Psoas muscle (tissue), 8 donors: Measurements from ENCODE around the gene CHRM5. TPM values are rescaled to one million over a fixed set of nuclear protein-coding genes. Genes with fewer than 3 reads are reported as not detected.
"Not testable (repeated sequence)": the region's sequence is repeated elsewhere in the genome, so short reads cannot be mapped to it uniquely, and the experiment has no call there.

Experiments
- ATAC-seq, 4 donors: fragments of 200-7000 bp; cut with Tn5 transposase; one replicate each; pipeline ENCODE4 v1.9.1; 2020; ENCODE audit warnings: moderate library complexity in 3 of 4, mild to moderate bottlenecking in 2 of 4
- DNase-seq, 2 donors: peaks; one replicate each; pipeline ENCODE4 v3.0.0-alpha.2; 2020
- H3K27ac ChIP-seq: fragments of 200-600 bp; one replicate; pipeline ENCODE4 v1.8.0; 2022
- H3K27me3 ChIP-seq, 3 donors: fragments of 200-600 bp in 1 of 3; one replicate each; pipeline versions ENCODE4 v1.6.1 to v1.8.0; 2013 to 2022; ENCODE audit warnings: low read length in 2 of 3, mild to moderate bottlenecking in 2 of 3, moderate library complexity in 1 of 3; ENCODE audit not compliant: insufficient read depth in 3 of 3
- H3K36me3 ChIP-seq, 2 donors: fragments of 200-600 bp in 1 of 2; one replicate each; pipeline versions ENCODE4 v1.6.1 to v1.8.0; 2013 to 2022; ENCODE audit warnings: low read depth in 1 of 2, mild to moderate bottlenecking in 1 of 2, moderate library complexity in 1 of 2; ENCODE audit not compliant: insufficient read depth in 1 of 2
- H3K4me1 ChIP-seq: fragments of 200-600 bp; one replicate; pipeline ENCODE4 v1.8.0; 2022
- H3K4me3 ChIP-seq: fragments of 200-600 bp; one replicate; pipeline ENCODE4 v1.8.0; 2022; ENCODE audit warnings: mild to moderate bottlenecking
- H3K9me3 ChIP-seq: fragments of 200-600 bp; one replicate; pipeline ENCODE4 v1.8.0; 2022
- CTCF ChIP-seq: fragments of 200-600 bp; IDR thresholded peaks from one replicate; pipeline ENCODE4 v1.8.0; 2022; ENCODE audit warnings: antibody characterized with exemption
- WGBS, 3 donors: extraction: QIAGEN DNeasy Blood & Tissue Kit; methylation state at CpG; one replicate each; pipeline versions ENCODE4 v1.1.6 to v1.1.7; 2013; 5-methylcytosine and 5-hydroxymethylcytosine counted together
- intact Hi-C, 2 donors: fragments of 100-400 bp; cut with DNase I; formaldehyde crosslinking; loops; one replicate each; pipeline versions ENCODE4 v1.11.0 to v1.14.2; 2022
- polyA plus RNA-seq, 3 donors: library from polyadenylated mRNA; stranded (reverse); fragments of 200-250 nt; gene quantifications; one replicate each; pipeline ENCODE4 v1.2.3, GENCODE V29; 2013
- total RNA-seq, 4 donors: library from RNA; stranded (reverse); fragmentation: NEBNext Ultra II Directional in 2 of 4; extraction: Animal tissue kit (Norgen Biotek cat#: 25700) in 2 of 4; gene quantifications; one replicate each; pipeline versions ENCODE4 v1.2.1 to v1.2.4, GENCODE V29; 2021 to 2023
- donor health status: healthy with polysubstance abuse.
- donor health status: DM: no; HTN: no; CAD: no; lungs with moderate emphysema.
- donor health status: Bipolar disorder and iron deficiency.
- donor health status: healthy.
- donor health status: DM: yes; HTN: yes; CAD: no.
- donor health status: DM: no; HTN: no; CAD: no.
- donor health status: DM: no; HTN: no; CAD: no.
- donor health status: DM: yes; HTN: yes; CAD: no.

The CHRM5 gene
- total and polyA plus RNA-seq, 7 donors, result under 0.01 to 0.04 TPM; not detected in 5

- Histone ChIP-seq H3K27ac (no peak overlapping the region), H3K4me3 (no peak overlapping the region), H3K9me3 (no peaks in the 10 kb centered on the region), H3K4me1 (no peaks in the 10 kb centered on the region), H3K27me3 (no peaks in the 10 kb centered on the region), H3K36me3 (no peaks in the 10 kb centered on the region)
- no peak for ATAC-seq
- no peak for DNase-seq
- WGBS, 3 donors, result 69 to 77% (median 73%) methylated on average over 10 of the region's 10 CpGs
- intact Hi-C loops, result no loop called here
- no peak for TF ChIP-seq CTCF
Measured at GRCh38 chr15:34047893-34048775, 79.8 kb downstream of the CHRM5 start.

DNA sequence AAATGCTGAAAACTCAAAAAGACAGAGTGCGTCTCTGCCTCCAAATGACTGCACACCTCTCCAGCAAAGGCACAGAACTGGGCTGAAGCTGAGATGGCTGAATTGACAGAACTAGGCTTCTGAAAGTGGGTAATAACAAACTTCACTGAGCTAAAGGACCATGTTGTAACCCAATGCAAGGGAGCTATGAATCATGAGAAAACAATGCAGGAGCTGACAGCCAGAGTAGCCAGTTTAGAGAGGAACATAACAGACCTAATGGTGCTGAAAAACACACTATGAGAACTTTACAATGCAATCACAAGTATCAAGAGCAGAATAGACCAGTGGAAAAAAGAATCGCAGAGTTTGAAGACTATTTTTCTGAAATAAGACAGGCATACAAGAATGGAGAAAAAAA lies 80.8 kb downstream of the CHRM5 start:
- TF ChIP-seq CTCF, result no peak
- Histone ChIP-seq H3K36me3 (no peaks in the 10 kb centered on the region), H3K4me1 (no peaks in the 10 kb centered on the region), H3K9me3 (no peaks in the 10 kb centered on the region), H3K27me3 (no peaks in the 10 kb centered on the region), H3K27ac (no peak overlapping the region), H3K4me3 (no peak overlapping the region)
- intact Hi-C loops, result no loop called here
- no peak for DNase-seq
- 95 to 100% (median 99%) methylated on average over 2 of the region's 2 CpGs for WGBS, 3 donors
- ATAC-seq, result no peak

DNA sequence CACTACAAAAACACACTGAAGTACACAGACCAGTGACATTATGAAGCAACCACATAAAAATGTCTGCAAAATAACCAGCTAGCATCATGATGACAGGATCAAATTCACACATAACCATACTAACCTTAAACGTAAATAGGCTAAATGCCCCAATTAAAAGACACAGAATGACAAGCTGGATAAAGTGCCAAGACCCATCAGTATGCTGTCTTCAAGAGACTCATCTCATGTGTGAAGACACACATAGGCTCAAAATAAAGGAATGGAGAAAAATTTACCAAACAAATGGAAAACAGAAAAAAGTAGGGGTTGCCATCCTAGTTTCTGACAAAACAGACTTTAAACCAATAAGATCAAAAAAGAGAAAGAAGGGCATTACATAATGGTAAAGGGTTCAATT lies 82.1 kb downstream of the CHRM5 start:
- H3K27ac ChIP-seq, ATAC-seq, H3K4me3 ChIP-seq, DNase-seq, H3K27me3 ChIP-seq, H3K4me1 ChIP-seq, H3K9me3 ChIP-seq, H3K36me3 ChIP-seq, intact Hi-C loops: not testable (repeated sequence)
- 72 to 97% (median 90%) methylated on average over 1 of the region's 1 CpG for WGBS, 3 donors

- Histone ChIP-seq H3K36me3 (no peaks in the 10 kb centered on the region), H3K9me3 (no peaks in the 10 kb centered on the region), H3K4me1 (no peaks in the 10 kb centered on the region), H3K4me3 (no peak overlapping the region), H3K27me3 (no peaks in the 10 kb centered on the region), H3K27ac (no peak overlapping the region)
- ATAC-seq (no peak), DNase-seq (no peak)
- WGBS, 3 donors, result 93 to 95% (median 93%) methylated on average over 3 of the region's 3 CpGs
- intact Hi-C loops, result no loop called here
- no peak for TF ChIP-seq CTCF
Measured at GRCh38 chr15:34054081-34054707, 85.9 kb downstream of the CHRM5 start.

DNA sequence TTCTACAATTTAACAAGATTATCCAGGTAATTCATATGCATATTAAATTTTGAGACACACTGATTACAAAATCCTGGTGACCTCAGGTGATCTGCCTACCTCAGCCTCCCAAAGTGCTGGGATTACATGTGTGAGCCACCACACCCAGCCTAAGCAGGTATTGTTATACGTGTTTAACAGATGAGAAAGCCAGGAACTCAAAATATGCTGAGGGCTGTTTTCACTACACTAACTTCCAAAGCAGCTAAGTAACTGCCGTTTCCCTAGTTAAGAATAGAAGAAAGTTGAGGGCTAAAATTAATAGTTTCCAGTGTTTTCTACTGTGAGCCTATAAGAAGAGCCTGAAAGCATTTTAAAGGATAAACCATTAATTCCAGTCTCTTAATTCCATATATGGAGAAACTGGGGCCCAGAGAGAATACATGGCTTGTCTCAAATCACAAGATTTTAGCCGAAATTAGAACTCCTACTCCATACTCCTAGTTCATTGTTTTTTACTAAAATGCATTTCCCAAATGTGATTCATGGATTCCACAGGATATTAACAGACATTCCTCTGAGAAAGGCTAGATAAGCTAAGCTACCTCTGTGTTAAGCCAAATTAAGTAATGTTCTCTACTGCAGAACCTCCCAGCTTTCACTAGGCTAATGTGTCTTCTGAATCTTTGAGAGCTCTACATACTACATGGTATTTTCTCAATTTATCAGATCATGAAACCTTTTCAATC lies 87.7 kb downstream of the CHRM5 start:
- DNase-seq, result no peak
- WGBS, 3 donors, result 52 to 58% (median 56%) methylated on average over 3 of the region's 3 CpGs
- ATAC-seq, result no peak
- Histone ChIP-seq H3K4me3 (no peak overlapping the region), H3K4me1 (no peaks in the 10 kb centered on the region), H3K36me3 (no peaks in the 10 kb centered on the region), H3K27ac (no peak overlapping the region), H3K9me3 (no peaks in the 10 kb centered on the region), H3K27me3 (no peaks in the 10 kb centered on the region)
- intact Hi-C loops, result no loop called here
- no peak for TF ChIP-seq CTCF
